Memory B cell (primary cell): ENCODE measurements around the gene NAA60.
"Not testable (repeated sequence)": the region's sequence is repeated elsewhere in the genome, so short reads cannot be mapped to it uniquely, and the experiment has no call there.

Experiments used
- ATAC-seq: fragments of 150-1000 bp; cut with Tn5 transposase; 2 replicates; pipeline ENCODE4 v1.10.0; 2021; ENCODE audit warnings: low read depth, mild to moderate bottlenecking, moderate library complexity
- DNase-seq, 2 donors: peaks; one replicate each; pipeline ENCODE4 v3.0.0; 2022; ENCODE audit warnings: low spot score in 2 of 2
- H3K27ac Mint-ChIP-seq: one replicate; pipeline ENCODE4 v1.8.0; 2022; ENCODE audit warnings: mild to moderate bottlenecking, moderate library complexity, mixed read lengths
- H3K27me3 Mint-ChIP-seq: one replicate; pipeline ENCODE4 v1.8.0; 2022; ENCODE audit warnings: mixed read lengths
- H3K36me3 Mint-ChIP-seq: one replicate; pipeline ENCODE4 v1.8.0; 2022; ENCODE audit warnings: mild to moderate bottlenecking, mixed read lengths
- H3K4me1 Mint-ChIP-seq: one replicate; pipeline ENCODE4 v1.8.0; 2022; ENCODE audit warnings: mixed read lengths
- H3K4me3 Mint-ChIP-seq: one replicate; pipeline ENCODE4 v1.8.0; 2022; ENCODE audit warnings: mild to moderate bottlenecking, moderate library complexity, mixed read lengths
- H3K9me3 Mint-ChIP-seq: one replicate; pipeline ENCODE4 v1.8.0; 2022; ENCODE audit warnings: mixed read lengths

Gene NAA60

GRCh38 chr16:3471518-3472176 lies 28.2 kb downstream of the NAA60 start:
- no peak overlapping the region for H3K27ac Mint-ChIP-seq
- H3K9me3 Mint-ChIP-seq = no peaks in the 10 kb centered on the region
- H3K4me1 Mint-ChIP-seq = peaks cover 22% of the 10 kb centered on the region
- H3K36me3 Mint-ChIP-seq = peaks cover 33% of the 10 kb centered on the region
- ATAC-seq = no peak
- H3K4me3 Mint-ChIP-seq = no peak overlapping the region
- no peak for DNase-seq
- H3K27me3 Mint-ChIP-seq = no peaks in the 10 kb centered on the region

DNA sequence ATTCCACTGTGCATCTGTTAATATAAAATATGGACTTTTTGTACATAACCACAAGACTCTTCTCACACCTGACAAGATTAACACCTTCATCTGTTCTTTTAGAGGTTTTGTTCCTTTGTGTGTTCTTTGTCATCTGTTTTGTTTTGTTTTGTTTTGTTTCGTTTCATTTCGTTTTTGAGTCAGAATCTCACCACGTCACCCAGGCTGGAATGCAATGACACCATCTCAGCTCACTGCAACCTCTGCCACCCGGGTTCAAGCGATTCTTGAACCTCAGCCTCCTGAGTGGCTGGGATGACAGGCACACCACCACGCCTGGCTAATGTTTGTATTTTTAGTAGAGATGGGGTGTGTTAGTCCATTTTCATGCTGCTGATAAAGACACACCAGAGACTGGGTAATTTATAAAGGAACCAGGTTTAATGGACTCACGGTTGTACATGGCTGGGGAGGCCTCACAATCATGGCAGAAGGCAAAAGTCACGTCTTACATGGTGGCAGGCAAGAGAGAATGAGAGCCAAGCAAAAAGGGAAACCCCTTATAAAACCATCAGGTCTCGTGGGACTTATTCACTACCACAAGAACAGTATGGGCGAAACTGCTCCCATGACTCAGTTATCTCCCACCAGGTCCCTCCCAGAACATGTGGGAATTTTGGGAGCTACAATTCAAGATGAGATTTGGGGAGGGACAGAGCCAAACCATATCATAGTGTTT lies 29.6 kb downstream of the NAA60 start:
- Mint-ChIP-seq H3K4me3 (no peak overlapping the region), H3K9me3 (no peaks in the 10 kb centered on the region), H3K36me3 (peaks cover 22% of the 10 kb centered on the region), H3K4me1 (peaks cover 10% of the 10 kb centered on the region), H3K27me3 (no peaks in the 10 kb centered on the region), H3K27ac (no peak overlapping the region)
- ATAC-seq (no peak), DNase-seq (no peak)

GRCh38 chr16:3473596-3473943 lies 30.1 kb downstream of the NAA60 start:
- not testable (repeated sequence) for H3K27ac Mint-ChIP-seq

GRCh38 chr16:3474136-3474779 lies 30.8 kb downstream of the NAA60 start:
- Mint-ChIP-seq H3K9me3 (no peaks in the 10 kb centered on the region), H3K4me3 (no peak overlapping the region), H3K36me3 (peaks cover 24% of the 10 kb centered on the region), H3K27ac (no peak overlapping the region), H3K4me1 (peaks cover 6% of the 10 kb centered on the region), H3K27me3 (no peaks in the 10 kb centered on the region)
- DNase-seq (no peak), ATAC-seq (no peak)

More at GRCh38 chr16:3473596-3473943, 30.1 kb downstream of the NAA60 start:
- H3K36me3 Mint-ChIP-seq = peaks cover 22% of the 10 kb centered on the region
- DNase-seq, H3K27me3 Mint-ChIP-seq, H3K9me3 Mint-ChIP-seq, ATAC-seq, H3K4me1 Mint-ChIP-seq, H3K4me3 Mint-ChIP-seq: not testable (repeated sequence)

- not testable (repeated sequence) for ATAC-seq, H3K27ac Mint-ChIP-seq
Measured at GRCh38 chr16:3474870-3475269, 31.4 kb downstream of the NAA60 start.

DNA sequence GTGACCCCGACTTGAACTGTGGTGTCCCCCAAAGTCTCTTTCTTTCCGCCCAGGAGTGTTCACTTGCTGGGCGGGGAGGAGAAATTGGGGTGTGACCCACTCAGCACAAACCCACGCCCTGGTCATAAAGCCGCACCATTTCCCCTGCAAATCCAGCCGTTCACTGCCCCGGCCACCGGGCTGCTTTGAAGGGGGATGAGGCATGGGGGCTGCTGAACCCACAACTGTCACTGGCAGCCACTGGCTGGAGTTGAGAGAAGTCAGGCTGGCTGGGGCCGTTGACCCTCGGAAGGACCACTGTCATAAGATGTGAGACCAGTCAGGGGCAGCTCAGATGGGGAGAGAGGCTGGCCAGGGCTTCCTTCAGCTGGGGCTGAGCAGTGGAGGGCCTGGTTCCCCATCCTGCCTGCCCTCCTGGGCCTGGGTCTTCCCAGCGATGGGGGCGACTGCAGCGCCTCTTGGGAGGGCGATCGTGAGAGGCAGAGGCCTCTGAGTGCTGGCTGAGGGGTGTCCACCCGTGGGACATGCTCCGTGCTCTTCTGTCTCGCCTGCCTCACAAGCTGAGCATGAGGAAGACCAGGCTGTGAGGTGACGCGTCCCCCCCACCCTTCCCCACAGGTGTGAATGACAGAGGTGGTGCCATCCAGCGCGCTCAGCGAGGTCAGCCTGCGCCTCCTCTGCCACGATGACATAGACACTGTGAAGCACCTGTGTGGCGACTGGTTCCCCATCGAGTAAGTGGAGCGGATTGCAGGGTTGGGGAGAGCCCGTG lies 32.3 kb downstream of the NAA60 start:
- DNase-seq = no peak
- ATAC-seq = no peak
- no peaks in the 10 kb centered on the region for H3K27me3 Mint-ChIP-seq
- H3K4me3 Mint-ChIP-seq = no peak overlapping the region
- peaks cover 27% of the 10 kb centered on the region for H3K36me3 Mint-ChIP-seq
- H3K27ac Mint-ChIP-seq = peak overlapping the region; percentile 25
- H3K4me1 Mint-ChIP-seq = peaks cover 3% of the 10 kb centered on the region
- H3K9me3 Mint-ChIP-seq = no peaks in the 10 kb centered on the region

More at GRCh38 chr16:3474870-3475269, 31.4 kb downstream of the NAA60 start:
- peaks cover 28% of the 10 kb centered on the region for H3K36me3 Mint-ChIP-seq
- not testable (repeated sequence) for H3K27me3 Mint-ChIP-seq, H3K4me3 Mint-ChIP-seq, DNase-seq, H3K9me3 Mint-ChIP-seq, H3K4me1 Mint-ChIP-seq

DNA sequence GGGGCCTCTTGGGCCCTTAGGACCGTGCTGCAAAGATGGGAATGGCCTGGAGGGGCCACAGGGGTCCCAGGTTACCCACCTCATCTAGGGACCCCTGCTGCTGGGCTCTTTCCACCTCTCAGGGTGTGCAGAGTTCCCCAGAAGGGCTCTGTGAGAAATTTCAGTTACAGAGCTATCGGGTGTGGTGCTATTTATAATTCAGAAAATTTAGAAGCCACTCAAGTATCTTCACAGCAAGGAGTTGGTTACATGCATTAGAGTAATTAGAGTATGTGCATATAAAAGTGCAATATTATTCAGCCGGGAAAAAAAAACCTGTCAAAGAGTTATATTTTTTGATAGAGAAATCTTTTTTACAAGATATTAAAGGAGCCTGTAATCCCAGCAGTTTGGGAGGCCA lies 32.9 kb downstream of the NAA60 start:
- Mint-ChIP-seq H3K36me3 (peaks cover 27% of the 10 kb centered on the region), H3K9me3 (no peaks in the 10 kb centered on the region), H3K4me3 (no peak overlapping the region), H3K4me1 (peaks cover 3% of the 10 kb centered on the region), H3K27me3 (no peaks in the 10 kb centered on the region), H3K27ac (no peak overlapping the region)
- ATAC-seq (no peak), DNase-seq (no peak)

GRCh38 chr16:3478242-3478925 lies 34.9 kb downstream of the NAA60 start:
- Mint-ChIP-seq H3K27ac (no peak overlapping the region), H3K4me3 (no peak overlapping the region), H3K4me1 (peaks cover 3% of the 10 kb centered on the region), H3K9me3 (no peaks in the 10 kb centered on the region), H3K27me3 (no peaks in the 10 kb centered on the region), H3K36me3 (peaks cover 27% of the 10 kb centered on the region)
- ATAC-seq = no peak
- DNase-seq = no peak

DNA sequence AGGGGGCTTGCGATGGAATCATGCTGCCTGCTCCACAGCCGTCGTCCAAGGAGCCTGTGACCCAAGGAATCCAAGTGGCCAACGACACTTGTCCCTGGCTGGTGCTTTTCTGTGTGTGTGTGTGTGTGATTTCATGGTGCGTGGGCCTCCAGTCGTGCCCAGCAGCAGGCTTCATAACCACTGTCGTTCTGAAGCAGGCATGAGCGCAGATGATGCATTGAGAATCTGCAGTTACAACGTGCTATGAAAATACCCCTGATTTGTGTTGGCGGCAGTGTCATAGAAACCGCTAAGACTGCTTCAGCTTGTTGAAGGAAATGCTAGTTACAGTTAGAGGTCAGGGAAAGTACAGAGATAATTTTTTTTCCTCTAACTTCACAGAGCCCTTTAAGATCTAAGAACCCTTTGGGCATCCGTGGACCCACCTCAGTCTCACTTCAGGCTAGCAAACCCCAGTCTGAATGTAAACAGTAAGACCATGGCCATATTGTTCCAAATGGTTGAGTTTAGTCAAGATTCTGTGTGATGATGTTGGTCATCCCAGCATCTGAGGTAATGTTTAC lies 36.3 kb downstream of the NAA60 start:
- Mint-ChIP-seq H3K27ac (no peak overlapping the region), H3K4me3 (no peak overlapping the region), H3K27me3 (no peaks in the 10 kb centered on the region), H3K4me1 (peaks cover 3% of the 10 kb centered on the region), H3K36me3 (peaks cover 35% of the 10 kb centered on the region), H3K9me3 (no peaks in the 10 kb centered on the region)
- ATAC-seq (no peak), DNase-seq (no peak)

DNA sequence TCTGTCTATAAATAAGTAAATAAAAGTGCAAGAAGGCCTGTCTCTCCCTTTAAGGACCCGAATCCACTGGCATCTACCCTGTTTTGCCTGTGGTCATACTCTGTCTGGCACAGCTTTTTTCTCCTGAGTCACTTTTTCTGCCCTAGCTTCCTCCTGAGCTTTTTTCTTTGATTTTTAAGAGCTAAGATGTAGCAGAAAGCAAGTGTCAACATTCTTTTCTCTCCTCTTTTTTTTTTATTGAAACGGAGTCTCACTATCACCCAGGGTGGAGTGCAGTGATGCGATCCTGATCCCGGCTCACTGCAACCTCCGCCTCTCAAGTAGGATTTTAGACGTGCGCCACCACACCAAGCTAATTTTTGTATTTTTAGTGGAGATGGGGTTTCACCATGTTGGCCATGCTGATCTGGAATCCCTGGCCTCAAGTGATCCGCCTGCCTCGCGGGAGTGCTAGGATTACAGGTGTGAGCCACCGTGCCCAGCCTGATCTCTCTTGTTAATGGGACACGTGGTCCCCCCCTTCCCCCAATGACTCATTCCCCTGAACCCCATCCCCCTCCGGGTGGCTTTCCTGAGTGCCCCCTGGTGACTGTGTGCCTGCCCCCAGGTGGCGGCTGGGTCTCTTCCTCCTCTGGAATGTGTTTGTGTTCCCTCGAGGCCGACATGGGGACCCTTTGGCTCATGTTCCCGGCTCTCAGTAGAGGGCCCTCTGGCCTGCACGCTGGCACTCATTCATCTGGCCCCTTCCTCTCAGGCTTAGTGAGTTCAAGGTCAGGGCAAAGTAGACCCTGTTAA lies 37.6 kb downstream of the NAA60 start:
- H3K9me3 Mint-ChIP-seq = no peaks in the 10 kb centered on the region
- peaks cover 40% of the 10 kb centered on the region for H3K36me3 Mint-ChIP-seq
- no peak for ATAC-seq
- no peaks in the 10 kb centered on the region for H3K4me1 Mint-ChIP-seq
- no peak for DNase-seq
- no peaks in the 10 kb centered on the region for H3K27me3 Mint-ChIP-seq
- H3K27ac Mint-ChIP-seq = no peak overlapping the region
- no peak overlapping the region for H3K4me3 Mint-ChIP-seq

DNA sequence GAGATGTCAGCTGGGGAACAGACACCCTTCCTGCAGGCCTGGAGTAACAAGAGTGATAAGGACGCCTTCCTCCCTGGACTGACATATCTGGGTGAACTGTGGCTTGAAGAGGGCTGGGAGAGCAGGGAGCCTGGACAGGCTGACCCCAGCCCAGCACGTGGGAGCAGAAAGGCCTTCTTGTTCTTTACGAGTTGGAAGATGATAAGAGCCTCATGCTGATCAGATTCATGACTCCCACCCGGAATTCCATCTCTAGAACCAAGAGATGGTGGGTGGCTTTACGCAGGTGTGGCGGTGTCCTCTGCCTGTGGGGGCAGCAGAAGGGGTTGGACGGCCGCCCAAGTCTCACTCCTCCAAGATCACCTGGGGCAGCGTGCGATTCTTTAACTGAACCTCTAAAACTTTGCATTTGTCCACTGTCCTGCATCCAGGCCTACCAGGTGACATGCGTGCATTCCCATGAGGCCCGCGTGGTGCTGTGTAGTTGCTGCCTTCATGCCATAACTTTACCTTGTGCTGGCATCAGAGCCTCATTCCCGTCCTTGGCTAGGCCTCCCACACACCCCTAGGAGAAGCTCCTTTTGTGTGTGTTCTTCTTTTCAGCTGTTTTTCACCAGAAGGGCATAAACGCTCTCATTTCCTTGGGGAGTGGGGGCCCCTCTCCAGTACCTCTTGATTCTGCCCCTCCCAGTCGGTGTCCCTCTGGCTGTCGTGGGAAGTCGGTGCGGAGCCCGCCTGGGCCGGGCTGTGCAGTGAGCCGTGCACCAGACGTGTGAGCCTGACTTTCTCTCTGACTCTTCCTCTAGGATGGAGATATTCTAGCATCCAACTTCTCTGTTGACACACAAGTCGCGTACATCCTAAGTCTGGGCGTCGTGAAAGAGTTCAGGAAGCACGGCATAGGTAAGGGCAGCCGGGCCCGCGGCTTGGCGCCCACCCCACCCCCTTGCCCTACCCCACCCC lies 38.5 kb downstream of the NAA60 start:
- Mint-ChIP-seq H3K9me3 (no peaks in the 10 kb centered on the region), H3K27me3 (no peaks in the 10 kb centered on the region), H3K36me3 (peaks cover 42% of the 10 kb centered on the region), H3K4me3 (no peak overlapping the region), H3K4me1 (no peaks in the 10 kb centered on the region), H3K27ac (no peak overlapping the region)
- no peak for DNase-seq
- ATAC-seq = no peak

DNA sequence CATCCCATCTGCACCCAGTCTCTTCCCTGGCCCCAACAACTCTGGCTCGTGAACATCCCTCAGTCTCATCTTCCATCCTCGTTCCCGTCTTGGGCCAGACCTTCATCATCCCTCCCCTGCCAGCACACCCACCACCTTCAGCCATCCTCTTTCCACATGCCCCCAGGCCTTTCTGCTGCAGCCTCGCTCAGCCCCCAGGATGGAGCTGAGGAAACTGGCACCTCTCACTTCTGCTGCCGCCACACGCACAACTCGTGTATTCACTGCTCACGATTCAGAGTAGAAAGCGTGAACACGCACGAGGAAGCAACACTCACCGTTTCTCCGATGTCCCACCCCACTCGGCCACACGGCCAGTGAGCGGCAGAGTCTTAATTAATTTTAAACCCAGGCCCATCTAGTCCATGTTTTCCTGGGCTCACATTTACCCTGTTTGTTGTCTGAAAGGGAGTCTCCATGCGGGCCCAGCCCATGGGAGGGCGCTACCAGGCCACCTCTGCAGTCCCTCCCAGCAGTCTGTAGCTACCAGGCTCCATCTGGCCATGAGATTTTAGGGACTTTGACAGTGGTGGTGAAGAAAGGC lies 39.3 kb downstream of the NAA60 start:
- Mint-ChIP-seq H3K9me3 (no peaks in the 10 kb centered on the region), H3K4me3 (no peak overlapping the region), H3K4me1 (no peaks in the 10 kb centered on the region), H3K36me3 (peaks cover 42% of the 10 kb centered on the region), H3K27ac (no peak overlapping the region), H3K27me3 (no peaks in the 10 kb centered on the region)
- DNase-seq = no peak
- ATAC-seq = no peak
